ENCODE data around the gene C1orf141.

GRCh38 chr1:67126974-67127373 is 7.8 kb downstream of the C1orf141 start:
- no peak for TF ChIP-seq POLR2A (IDR thresholded peaks at IDR 0.05)
- no peak for TF ChIP-seq CTCF (IDR thresholded peaks at IDR 0.05)
